Epithelial cell of esophagus (primary cell): Measurements from ENCODE around the gene ANKRD33B.
A peak's percentile ranks its signal among the peaks of the same experiment; 100 is the strongest.
"Not testable (repeated sequence)": the region's sequence is repeated elsewhere in the genome, so short reads cannot be mapped to it uniquely, and the experiment has no call there.

Experiments used
- DNase-seq: peaks from one replicate; pipeline ENCODE4 v3.0.0; 2010; ENCODE audit warnings: low read depth
- H3K4me3 ChIP-seq: 2 replicates; pipeline ENCODE4 v1.5.1; 2011; ENCODE audit warnings: mild to moderate bottlenecking, low read length, control low read depth
- TF ChIP-seq, protein P1 (sequence below): IDR thresholded peaks from 2 replicates; pipeline ENCODE4 v1.5.1; 2011; ENCODE audit warnings: low read depth, mild to moderate bottlenecking, low read length, control low read depth, inconsistent platforms; ENCODE audit not compliant: insufficient read depth; ENCODE audit errors: missing control alignments

Gene ANKRD33B

GRCh38 chr5:10565785-10566542 is 2.1 kb downstream of the ANKRD33B start:
- H3K4me3 ChIP-seq: peak overlapping the region; percentile 47
- peak; percentile 35 for DNase-seq
- TF ChIP-seq, protein P1, sequence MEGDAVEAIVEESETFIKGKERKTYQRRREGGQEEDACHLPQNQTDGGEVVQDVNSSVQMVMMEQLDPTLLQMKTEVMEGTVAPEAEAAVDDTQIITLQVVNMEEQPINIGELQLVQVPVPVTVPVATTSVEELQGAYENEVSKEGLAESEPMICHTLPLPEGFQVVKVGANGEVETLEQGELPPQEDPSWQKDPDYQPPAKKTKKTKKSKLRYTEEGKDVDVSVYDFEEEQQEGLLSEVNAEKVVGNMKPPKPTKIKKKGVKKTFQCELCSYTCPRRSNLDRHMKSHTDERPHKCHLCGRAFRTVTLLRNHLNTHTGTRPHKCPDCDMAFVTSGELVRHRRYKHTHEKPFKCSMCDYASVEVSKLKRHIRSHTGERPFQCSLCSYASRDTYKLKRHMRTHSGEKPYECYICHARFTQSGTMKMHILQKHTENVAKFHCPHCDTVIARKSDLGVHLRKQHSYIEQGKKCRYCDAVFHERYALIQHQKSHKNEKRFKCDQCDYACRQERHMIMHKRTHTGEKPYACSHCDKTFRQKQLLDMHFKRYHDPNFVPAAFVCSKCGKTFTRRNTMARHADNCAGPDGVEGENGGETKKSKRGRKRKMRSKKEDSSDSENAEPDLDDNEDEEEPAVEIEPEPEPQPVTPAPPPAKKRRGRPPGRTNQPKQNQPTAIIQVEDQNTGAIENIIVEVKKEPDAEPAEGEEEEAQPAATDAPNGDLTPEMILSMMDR: no peak

- no peak for DNase-seq
- TF ChIP-seq, protein P1: no peak
- no peak overlapping the region for H3K4me3 ChIP-seq
Measured at GRCh38 chr5:10566543-10567068, 2.7 kb downstream of the ANKRD33B start.

DNA sequence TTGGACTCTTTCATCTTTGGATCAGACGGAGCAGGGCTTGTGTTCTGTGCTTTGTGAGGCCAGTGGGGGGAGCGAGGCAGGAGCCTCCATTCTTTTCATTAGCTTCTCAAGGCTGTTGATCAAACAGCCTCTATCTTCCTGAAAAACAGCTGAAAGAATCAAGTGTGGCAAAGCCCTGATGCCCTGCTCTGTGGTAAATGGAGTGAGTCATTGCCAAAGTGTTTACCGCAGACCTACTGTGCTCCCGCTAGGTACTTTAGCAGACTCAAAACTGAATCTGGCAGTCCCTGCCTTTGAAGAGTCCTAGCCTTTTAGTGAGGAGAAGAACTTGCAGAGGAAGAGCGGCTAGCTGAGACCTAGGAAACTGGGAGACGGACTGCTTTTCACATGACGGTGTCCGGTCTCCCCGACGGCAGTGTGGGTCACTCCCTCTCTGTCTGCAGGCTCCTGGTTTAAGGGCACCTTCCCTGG is 3.3 kb downstream of the ANKRD33B start:
- H3K4me3 ChIP-seq: no peak overlapping the region
- TF ChIP-seq, protein P1: no peak
- no peak for DNase-seq

DNA sequence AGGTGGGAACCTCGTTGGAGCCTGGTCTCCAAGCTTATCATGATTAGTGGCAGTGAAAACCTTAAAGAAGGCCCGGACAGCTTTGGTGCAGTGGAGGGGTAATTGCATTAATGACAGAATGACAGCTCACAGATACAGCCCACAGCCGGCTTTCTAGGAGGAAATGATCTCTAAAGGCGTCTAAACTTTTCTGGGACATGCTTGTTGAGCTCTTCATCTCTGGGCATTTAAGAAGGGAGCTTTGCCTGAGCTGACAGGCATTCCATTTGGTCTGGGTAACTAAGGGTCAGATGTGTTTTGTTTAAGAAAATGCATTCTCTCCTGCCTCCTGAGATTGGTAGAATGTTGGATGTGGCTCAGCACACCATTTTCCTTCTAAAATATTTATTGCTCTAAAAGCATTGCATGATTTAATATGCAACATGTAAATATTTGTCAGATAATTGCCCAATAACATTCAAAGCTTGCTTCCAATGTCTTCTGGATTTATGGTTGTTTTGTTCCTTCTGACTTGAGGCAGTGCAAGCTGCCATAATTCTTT is 4.0 kb downstream of the ANKRD33B start:
- TF ChIP-seq, protein P1: no peak
- no peak for DNase-seq
- no peak overlapping the region for H3K4me3 ChIP-seq

DNA sequence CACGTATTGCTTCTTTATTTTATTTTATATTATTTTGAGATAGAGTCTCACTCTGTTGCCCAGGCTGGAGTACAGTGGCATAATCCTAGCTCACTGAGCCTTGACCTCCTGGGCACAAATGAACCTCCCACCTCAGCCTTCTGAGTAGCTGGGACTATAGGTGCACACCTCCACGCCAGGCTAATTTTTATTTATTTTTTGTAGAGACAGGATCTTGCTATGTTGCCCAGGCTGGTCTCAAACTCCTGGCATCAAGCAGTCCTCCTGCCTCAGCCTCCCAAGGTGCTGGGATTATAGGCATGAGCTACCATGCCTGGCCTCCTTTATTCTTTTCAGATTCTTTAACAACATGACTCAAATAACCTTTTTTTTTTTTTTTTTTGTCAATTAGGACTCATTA is 6.7 kb downstream of the ANKRD33B start:
- DNase-seq, H3K4me3 ChIP-seq: not testable (repeated sequence)

DNA sequence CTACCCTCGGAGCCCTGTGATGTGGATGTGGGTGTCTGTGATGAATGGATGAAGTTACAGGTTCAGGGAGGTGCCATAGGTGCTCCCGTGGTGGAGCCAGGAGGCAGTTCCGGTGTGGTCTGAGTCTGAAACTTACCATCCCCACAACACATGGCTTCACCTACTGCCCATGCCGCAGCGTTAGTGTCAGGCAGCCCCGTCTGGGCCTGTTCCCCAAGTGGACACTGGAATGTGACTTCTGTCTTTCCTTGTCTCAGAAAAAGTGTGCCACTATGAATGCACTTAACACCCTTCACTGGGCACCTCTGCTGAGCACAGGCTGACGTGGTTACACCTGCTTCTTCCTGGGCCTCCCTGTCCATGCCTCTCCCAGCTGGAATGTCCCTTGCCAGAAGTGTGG is 8.6 kb downstream of the ANKRD33B start:
- TF ChIP-seq, protein P1: no peak
- no peak overlapping the region for H3K4me3 ChIP-seq
- no peak for DNase-seq

DNA sequence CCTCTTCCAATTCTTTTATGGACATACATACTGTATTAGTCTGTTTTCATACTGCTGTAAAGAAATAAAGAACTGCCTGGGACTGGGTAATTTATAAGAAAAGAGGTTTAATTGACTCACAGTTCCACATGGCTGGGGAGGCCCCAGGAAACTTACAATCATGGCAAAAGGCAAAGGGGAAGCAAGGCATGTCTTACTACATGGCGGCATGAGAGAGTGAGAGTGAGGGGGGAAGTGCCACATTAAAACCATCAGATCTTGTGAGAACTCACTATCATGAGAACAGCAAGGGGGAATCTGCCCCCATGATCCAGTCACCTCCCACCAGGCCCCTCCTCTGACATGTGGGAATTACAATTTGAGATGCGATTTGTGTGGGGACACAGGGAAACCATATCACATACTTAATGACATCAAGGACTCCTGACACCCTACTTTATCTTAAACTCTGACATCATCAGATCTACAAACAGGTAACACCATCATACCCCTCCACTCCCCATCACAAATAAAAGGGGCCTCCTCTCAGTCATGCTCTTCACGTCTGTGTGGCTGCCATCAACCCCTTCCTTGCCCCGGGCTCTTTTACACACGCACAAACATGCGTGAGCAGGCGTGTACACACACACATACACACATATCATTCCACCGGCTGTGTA is 9.7 kb downstream of the ANKRD33B start:
- TF ChIP-seq, protein P1: no peak
- no peak for DNase-seq
- H3K4me3 ChIP-seq: no peak overlapping the region

DNA sequence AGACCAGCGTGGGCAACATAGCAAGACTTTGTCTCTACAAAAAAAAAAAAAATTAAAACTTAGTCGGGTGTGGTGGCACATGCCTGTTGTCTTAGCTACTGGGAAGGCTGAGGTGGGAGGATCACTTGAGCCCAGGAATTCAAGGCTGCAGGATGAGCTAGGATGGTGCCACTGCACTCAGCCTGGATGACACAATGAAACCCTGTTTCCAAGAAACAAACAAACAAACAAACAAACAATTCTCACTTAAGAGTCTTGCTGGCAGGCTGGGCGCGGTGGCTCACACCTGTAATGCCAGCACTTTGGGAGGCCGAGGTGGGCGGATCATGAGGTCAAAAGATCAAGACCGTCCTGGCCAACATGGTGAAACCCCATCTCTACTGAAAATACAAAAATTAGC is 11.0 kb downstream of the ANKRD33B start:
- H3K4me3 ChIP-seq, DNase-seq: not testable (repeated sequence)
